Renal pelvis (tissue), 4 donors: ENCODE results near the gene CFAP46. TPM values are rescaled to one million over a fixed set of nuclear protein-coding genes. Genes with fewer than 3 reads are reported as not detected.
"Not testable (repeated sequence)": the region's sequence is repeated elsewhere in the genome, so short reads cannot be mapped to it uniquely, and the experiment has no call there.

Experiments used
- DNase-seq: peaks from one replicate; pipeline ENCODE4 v3.0.0-alpha.2; 2013
- polyA plus RNA-seq, 3 donors: library from polyadenylated mRNA; unstranded; fragments of 120-200 nt; gene quantifications; one replicate each; pipeline ENCODE4 v1.2.1, GENCODE V29; 2013; ENCODE audit not compliant: insufficient read length in 3 of 3

CFAP46 gene
- polyA plus RNA-seq, 3 donors, result 7.4 to 11.3 (median 11.2) TPM

DNA sequence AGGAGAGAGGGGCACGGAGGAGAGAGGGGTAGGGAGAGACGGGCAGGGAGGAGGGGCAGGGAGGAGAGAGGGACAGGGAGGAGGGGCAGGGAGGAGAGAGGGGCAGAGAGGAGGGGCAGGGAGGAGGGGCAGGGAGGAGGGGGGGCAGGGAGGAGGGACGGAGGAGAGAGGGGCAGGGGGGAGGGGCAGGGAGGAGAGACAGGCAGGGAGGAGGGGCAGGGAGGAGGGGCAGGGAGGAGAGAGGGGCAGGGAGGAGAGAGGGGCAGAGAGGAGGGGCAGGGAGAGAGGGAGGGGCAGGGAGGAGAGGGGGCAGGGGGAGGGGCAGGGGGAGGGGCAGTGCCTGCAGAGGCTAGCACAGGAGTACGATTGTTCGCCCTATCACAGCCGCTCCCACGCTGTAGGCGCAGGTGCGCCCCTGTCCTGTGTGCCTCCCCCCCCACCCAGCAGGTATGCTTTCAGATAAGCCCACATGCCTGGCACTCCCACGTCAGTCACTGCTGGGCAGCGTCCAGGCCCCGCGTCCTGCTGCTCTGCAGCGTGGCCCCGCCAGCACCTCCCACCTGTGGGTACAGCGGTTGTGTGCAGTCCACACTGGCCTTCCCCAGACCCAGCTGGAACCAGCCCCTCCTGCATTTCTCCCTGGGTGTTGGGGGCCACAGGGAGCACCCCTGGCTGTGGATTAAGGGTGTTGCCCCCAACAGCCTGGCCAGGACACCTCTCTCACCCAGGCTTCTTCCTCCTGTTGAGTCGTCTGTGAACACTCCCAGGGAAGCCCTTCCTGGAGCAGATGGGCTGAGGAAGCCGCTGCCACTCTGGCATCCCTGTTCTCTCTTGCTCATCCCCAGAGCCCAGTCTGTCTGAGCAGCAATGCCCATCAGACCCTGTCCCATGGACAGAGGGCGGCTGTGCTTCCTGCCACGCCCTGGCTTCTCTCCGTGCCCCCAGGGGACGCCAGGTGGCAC is 167.2 kb downstream of the CFAP46 start:
- no peak for DNase-seq

DNA sequence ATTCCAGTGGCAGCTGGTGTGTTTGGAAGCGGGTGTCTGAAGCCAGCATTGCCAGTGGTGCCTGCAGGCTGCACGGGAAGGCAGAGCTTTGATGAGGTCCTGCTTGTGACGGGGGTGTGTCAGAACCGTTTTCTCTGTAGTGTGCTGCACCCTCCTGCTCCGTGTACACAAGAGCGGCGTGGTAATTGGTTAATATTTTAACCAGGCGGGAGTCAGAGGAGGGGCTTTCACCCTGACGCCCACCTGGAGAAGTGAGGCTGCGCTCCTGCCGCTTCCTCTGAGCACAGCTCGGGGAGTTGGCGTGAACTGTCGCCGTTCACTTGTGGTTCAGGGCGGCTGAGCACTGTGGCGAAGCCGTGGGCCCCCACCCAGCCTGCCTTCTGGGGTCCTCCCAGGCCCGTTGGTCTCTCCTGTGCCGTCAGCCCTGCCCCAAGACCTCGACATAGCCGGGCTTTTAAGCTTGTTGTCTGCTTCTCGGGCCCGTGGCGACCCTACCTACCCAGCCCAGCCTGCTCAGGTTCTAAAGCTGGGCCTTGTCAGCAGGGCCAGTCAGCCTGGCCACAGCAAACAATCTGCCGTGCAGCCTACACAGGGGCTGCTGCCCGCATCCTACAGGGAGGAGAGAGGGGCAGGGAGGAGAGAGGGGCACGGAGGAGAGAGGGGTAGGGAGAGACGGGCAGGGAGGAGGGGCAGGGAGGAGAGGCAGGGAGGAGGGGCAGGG is 168.0 kb downstream of the CFAP46 start:
- no peak for DNase-seq

DNA sequence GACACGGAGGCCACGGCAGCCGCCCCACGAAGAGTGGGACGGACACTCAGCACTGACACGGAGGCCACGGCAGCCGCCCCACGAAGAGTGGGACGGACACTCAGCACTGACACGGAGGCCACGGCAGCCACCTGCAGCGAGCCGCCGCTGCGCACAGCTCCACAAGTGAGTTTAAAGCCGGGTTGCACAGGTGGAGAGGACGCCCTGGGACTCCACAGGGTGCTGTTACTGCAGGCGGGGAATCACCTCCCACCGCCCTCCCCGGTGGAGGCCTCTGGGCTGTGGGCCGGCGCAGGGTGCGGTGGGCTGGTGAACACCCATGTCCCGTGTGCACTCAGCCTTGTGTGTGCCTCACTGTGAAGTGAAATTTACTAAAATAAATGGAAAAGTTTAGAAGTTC is 169.6 kb downstream of the CFAP46 start:
- DNase-seq, result not testable (repeated sequence)

DNA sequence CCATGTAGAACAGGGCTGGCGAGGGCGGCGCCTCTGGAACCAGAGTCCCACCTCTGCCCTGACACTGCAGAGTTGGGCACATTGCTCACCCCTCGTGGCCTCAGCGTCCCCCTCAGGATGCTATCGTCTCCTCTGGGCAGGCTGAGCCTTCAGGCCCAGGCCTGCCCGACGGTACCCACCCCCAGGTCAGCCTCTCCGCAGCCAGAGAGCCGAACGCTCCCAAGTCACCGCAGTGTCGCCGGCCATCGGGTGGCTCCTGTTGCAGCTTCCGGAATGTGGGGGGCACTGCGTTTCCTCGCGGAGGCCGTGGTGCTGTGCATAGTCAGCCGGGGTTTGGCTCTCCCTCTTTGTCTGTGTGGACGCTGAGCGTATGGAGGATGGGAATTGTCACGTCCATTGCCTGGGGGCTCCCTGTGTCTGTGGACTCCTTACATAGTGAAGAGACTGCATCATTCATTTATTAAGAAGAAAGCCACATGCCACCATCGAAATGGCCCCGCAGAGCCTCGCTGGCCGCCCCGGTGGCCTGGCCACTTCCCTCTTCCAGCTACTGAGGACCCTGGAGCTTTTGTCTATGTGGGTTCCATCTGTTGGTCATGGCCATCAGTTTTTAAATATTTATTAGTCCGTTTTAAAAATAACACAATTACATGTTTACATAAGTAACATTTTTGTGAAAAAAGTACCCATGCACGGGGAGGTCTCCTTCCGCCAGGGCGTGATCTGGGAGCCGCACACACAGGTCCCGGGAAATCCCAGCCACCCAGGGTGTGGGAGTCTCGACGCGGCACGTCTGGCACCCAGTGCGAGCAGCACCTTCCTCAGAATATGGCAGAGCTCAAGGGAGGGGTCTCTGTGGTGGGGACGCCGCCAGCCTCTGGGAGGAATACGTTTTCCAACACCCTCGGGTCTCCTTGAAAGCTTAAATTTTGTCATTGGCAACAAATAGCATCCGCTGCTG is 172.0 kb downstream of the CFAP46 start:
- no peak for DNase-seq

DNA sequence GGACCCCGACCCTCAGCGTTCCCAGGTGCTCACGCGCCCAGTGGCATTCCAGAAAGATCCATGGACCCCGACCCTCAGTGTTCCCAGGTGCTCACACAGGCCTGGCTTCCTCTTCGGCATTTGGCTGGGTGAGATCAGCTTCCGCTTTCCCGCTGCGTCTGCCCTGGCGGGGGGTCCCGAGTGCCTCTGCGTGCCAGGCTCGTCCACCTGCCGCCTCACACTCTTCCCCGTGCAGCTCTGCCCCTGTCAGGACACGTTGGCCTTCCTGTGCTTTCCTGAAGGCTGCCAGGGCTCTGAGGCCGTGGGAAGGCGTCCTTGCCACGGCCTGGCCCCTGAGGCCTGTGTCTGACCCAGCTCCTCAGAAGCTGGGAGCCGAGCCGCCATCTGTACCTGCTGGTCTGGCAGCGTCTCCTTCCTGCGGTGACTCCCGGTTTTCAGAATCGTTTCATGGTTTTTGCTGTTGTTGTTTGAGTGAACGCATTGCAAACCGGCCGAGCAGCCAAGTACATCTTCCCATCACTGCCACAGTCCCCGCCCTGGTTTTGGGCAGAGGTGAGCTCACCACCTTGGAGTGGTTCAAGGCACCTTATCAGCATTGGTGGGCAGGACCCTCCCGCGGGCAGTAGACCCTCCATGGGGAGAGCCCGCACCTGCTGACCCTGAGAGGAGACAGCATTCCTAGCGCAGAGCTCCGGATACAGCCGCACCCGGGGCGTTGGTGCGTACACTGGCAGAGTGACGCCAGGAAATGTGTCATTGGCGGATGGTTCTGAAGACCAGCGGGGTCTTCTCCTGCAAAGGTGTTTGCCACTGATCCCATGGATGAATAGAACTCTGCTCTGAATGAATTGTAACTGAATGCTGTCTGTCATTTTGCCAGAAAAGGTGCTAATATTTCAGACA is 173.8 kb downstream of the CFAP46 start:
- DNase-seq, result no peak

DNA sequence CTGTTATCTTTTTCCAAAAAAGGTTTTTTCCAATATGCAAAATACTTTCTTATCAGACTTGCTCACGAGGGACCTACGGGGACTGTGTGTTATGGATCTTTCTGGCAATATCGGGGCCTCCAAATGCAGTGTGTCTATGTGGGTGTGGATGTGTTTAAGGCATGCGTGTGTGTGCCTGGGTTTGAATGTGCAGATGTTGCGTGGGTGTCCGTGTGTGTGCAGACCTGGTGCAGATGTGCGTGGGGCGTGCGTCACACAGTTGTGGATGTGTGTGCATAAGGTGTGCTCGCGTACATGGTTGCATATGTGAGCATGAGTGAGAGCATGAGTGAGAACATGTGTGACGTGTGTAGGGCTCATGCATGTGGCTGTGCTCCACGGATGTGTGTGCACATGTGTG is 176.1 kb downstream of the CFAP46 start:
- DNase-seq, result no peak

DNA sequence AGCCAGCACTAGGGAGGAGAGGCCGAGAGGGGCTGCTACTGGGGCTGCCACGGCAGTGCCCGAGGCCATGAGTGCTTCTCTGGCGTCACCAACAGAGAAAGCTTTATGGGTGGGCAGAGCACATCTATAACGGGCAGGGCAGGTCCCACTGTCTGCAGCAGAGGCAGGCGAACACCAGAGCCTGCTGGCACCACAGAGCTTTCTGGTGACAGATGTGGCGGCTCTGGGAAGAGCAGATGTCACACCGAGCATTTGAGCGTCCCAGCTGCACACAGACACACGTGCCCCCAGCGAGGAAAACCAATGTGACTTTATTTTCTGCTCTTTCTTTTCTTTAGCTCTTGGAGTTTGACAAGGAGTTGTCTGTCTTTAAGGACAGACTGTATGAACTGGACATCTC is 176.9 kb downstream of the CFAP46 start:
- DNase-seq, result no peak

DNA sequence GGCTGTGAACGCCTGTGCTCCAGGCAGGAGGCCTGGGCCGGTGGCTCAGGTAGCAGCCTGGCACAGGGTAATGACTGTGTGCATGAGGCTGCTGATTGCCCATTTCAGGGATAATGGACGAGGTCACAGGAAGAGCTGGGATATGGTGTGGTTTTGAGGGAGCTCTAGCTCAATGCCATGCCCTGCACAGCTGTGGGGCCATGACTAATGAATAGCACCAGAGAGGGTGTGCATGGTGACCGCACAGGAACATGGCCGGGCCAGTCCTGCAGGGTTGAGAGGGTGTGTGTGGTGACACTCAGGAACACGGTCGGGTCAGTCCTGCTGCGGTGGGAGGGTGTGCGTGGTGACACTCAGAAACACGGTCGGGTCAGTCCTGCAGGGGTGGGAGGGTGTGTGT is 178.3 kb downstream of the CFAP46 start:
- DNase-seq, result no peak

DNA sequence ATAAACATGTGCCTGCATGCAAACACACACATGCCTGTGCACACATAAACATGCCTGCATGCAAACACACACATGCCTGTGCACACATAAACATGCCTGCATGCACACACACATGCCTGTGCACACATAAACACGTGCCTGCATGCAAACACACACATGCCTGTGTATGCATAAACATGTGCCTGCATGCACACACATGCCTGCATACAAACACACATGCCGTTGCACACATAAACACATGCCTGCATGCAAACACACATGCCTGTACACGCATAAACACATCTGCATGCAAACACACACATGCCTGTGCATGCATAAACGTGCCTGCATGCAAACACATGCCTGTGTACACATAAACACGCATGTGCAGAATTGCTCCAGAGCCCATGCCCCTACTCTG is 178.8 kb downstream of the CFAP46 start:
- no peak for DNase-seq

DNA sequence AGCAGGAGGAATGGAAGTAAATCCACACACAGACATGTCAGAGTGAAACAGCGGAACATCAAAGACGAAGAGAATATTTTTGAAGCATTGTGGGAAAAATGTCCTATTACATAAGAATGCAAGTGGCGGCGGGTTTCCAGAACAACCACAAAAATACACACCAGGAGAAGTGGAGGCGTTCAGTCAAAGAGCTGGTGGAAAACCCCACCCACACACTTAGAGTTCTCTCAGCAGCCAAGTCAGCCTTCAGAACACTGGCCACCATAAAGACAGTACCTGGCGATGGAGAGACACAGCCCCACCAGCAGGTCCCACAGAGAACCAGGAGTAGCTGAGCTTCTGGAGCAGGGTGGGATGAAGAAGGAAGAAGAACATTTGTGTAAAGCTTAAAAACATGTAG is 180.1 kb downstream of the CFAP46 start:
- DNase-seq, result no peak

DNA sequence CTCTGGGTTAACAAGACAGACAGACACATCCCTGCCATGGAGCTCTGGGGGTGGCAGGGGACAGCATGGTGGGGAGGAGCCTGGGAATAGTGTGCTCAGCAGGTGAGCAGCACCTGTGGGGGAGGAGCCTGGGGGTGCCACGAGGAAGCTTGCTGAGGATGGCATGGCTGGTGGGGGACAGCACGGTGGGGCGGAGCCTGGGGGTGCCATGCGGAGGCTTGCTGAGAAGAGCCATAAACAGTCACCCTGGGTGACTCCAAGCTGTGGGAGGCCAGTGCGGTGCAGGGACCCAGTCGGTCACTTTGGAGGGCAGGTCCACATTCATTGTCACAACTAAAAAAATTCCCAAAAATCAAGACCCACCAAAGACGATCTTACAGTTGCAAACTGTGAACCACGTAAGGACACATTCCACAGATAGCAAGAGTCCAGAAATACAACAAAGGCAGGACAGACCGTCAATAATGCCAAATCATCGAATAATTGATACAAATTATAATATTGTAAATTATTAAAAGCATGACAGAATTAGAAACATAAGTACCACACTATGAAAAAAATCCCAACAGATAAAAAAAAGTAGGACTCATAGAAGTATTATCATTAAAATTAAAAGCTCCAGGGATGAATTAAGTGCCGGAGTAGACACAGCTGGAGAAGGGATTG is 180.8 kb downstream of the CFAP46 start:
- DNase-seq, result no peak

DNA sequence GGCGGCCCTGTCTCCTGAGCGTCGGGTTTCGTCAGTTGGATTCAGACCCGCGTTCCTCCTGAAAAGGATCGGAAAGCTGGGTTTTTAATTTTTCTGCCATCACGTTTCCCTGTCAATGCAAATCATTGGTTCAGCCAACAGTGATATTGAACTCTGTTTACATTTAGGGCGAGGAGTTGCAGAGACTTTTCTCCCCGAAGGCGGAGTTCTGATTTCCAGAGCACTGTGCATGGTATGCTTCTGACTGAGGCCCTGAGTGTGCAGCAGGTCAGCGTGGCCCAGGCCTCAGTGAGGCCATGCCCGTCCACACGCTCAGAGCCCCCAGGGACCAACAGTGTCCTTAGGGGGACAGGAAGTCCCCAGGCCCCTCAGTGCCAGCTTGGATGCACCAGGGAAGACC is 183.5 kb downstream of the CFAP46 start:
- DNase-seq, result no peak

Other genes with a start within 250 kb of the CFAP46 start
- 1 to 10 TPM; 4.7 to 9.0 (median 7.2) TPM for gene NKX6-2, start 156.4 kb downstream of the CFAP46 start, polyA plus RNA-seq
- 1 to 10 TPM; 1.3 to 2.4 (median 1.9) TPM for gene ADGRA1, start 145.4 kb upstream of the CFAP46 start, polyA plus RNA-seq
- gene KNDC1, start 217.6 kb upstream of the CFAP46 start, polyA plus RNA-seq, result 10 to 100 TPM in 2 of 3 donors, 1 to 10 TPM in 1; 7.0 to 10.3 (median 10.1) TPM